Activated B cell treated with CpG ODN at 0.5 μM for 24 hours (primary cell): ENCODE measurements around the gene ACTA1. TPM values are rescaled to one million over a fixed set of nuclear protein-coding genes. Genes with fewer than 3 reads are reported as not detected.
"Not testable (repeated sequence)": the region's sequence is repeated elsewhere in the genome, so short reads cannot be mapped to it uniquely, and the experiment has no call there.

Source experiments
- ATAC-seq: fragments of 200-7000 bp; cut with Tn5 transposase; one replicate; pipeline ENCODE4 v1.10.0; 2021; ENCODE audit warnings: low read depth, mild to moderate bottlenecking, moderate library complexity
- CTCF ChIA-PET: fragments of 350-600 bp; sonication (Branson Sonifier 250); formaldehyde crosslinking; loops from one replicate; lab custom pipeline; 2021; ENCODE audit warnings: antibody characterized with exemption; lab: Charles Lee
- POLR2A ChIA-PET: fragments of 350-600 bp; sonication (Branson Sonifier 250); formaldehyde crosslinking; loops from one replicate; lab custom pipeline; 2021; ENCODE audit warnings: antibody characterized with exemption; lab: Charles Lee
- DNase-seq: peaks from one replicate; pipeline ENCODE4 v3.0.0; 2022
- H3K27ac Mint-ChIP-seq: one replicate; pipeline ENCODE4 v1.8.0; 2020; ENCODE audit warnings: mixed read lengths
- H3K27me3 Mint-ChIP-seq: one replicate; pipeline ENCODE4 v1.8.0; 2021; ENCODE audit warnings: mixed read lengths
- H3K36me3 Mint-ChIP-seq: one replicate; pipeline ENCODE4 v1.8.0; 2021; ENCODE audit warnings: low read depth, mixed read lengths
- H3K4me1 Mint-ChIP-seq: one replicate; pipeline ENCODE4 v1.8.0; 2021; ENCODE audit warnings: mixed read lengths
- H3K4me3 Mint-ChIP-seq: one replicate; pipeline ENCODE4 v1.8.0; 2020; ENCODE audit warnings: mild to moderate bottlenecking, mixed read lengths
- H3K9me3 Mint-ChIP-seq: one replicate; pipeline ENCODE4 v1.8.0; 2020; ENCODE audit warnings: mixed read lengths
- CTCF ChIP-seq: fragments of 200-600 bp; IDR thresholded peaks from one replicate; pipeline ENCODE4 v1.8.0; 2022; ENCODE audit warnings: antibody characterized with exemption, mild to moderate bottlenecking
- intact Hi-C: fragments of 100-400 bp; cut with micrococcal nuclease; formaldehyde crosslinking; loops from one replicate; pipeline ENCODE4 v1.15.1; 2024
- total RNA-seq: library from RNA; stranded (reverse); gene quantifications from 2 replicates; pipeline ENCODE4 v1.2.3, GENCODE V29; 2022

Gene ACTA1
- total RNA-seq, 1 donor from 2014 or later: 0.22 TPM

GRCh38 chr1:229397762-229398161 is 36.1 kb downstream of the ACTA1 start:
- Mint-ChIP-seq H3K36me3 (no peaks in the 10 kb centered on the region), H3K9me3 (no peaks in the 10 kb centered on the region), H3K4me3 (no peak overlapping the region), H3K4me1 (no peaks in the 10 kb centered on the region), H3K27me3 (peaks cover 46% of the 10 kb centered on the region), H3K27ac (no peak overlapping the region)
- intact Hi-C loops: no loop called here
- ATAC-seq (no peak), DNase-seq (no peak)
- no peak for TF ChIP-seq CTCF
- CTCF ChIA-PET: no interaction called here
- POLR2A ChIA-PET: no interaction called here

- Mint-ChIP-seq H3K4me1 (no peaks in the 10 kb centered on the region), H3K9me3 (no peaks in the 10 kb centered on the region), H3K36me3 (no peaks in the 10 kb centered on the region), H3K27me3 (peaks cover 46% of the 10 kb centered on the region), H3K4me3 (no peak overlapping the region), H3K27ac (no peak overlapping the region)
- POLR2A ChIA-PET: interaction anchor here (0.6 kb wide), 1 partner anchor 10 kb away, joined by 7 read pairs; no protein-coding TSS in a partner anchor
- no peak for TF ChIP-seq CTCF
- ATAC-seq (no peak), DNase-seq (no peak)
- intact Hi-C loops: no loop called here
- CTCF ChIA-PET: no interaction called here
Observed at GRCh38 chr1:229396585-229397206, 37.2 kb downstream of the ACTA1 start.

GRCh38 chr1:229394517-229394916 is 39.4 kb downstream of the ACTA1 start:
- CTCF ChIA-PET, intact Hi-C loops, H3K4me1 Mint-ChIP-seq, DNase-seq, POLR2A ChIA-PET, ATAC-seq, H3K27ac Mint-ChIP-seq, H3K9me3 Mint-ChIP-seq, H3K4me3 Mint-ChIP-seq, H3K36me3 Mint-ChIP-seq: not testable (repeated sequence)
- H3K27me3 Mint-ChIP-seq: peaks cover 40% of the 10 kb centered on the region

- no peaks in the 10 kb centered on the region for H3K9me3 Mint-ChIP-seq
- intact Hi-C loops: no loop called here
- CTCF ChIA-PET: no interaction called here
- ATAC-seq (no peak), DNase-seq (no peak)
- no peak overlapping the region for H3K4me3 Mint-ChIP-seq
- H3K27ac Mint-ChIP-seq: no peak overlapping the region
- no peak for TF ChIP-seq CTCF
- POLR2A ChIA-PET: no interaction called here
- H3K27me3 Mint-ChIP-seq: peaks cover 37% of the 10 kb centered on the region
- no peaks in the 10 kb centered on the region for H3K4me1 Mint-ChIP-seq
- no peaks in the 10 kb centered on the region for H3K36me3 Mint-ChIP-seq
Observed at GRCh38 chr1:229392936-229393335, 41.0 kb downstream of the ACTA1 start.

GRCh38 chr1:229390130-229390529 is 43.8 kb downstream of the ACTA1 start:
- no peak overlapping the region for H3K4me3 Mint-ChIP-seq
- no peak overlapping the region for H3K27ac Mint-ChIP-seq
- TF ChIP-seq CTCF: no peak
- no peaks in the 10 kb centered on the region for H3K9me3 Mint-ChIP-seq
- no peaks in the 10 kb centered on the region for H3K4me1 Mint-ChIP-seq
- ATAC-seq: no peak
- POLR2A ChIA-PET: no interaction called here
- intact Hi-C loops: no loop called here
- no peaks in the 10 kb centered on the region for H3K36me3 Mint-ChIP-seq
- no peak for DNase-seq
- peaks cover 28% of the 10 kb centered on the region for H3K27me3 Mint-ChIP-seq
- CTCF ChIA-PET: no interaction called here
